ENCODE measurements around the gene ELF4.
A peak's percentile ranks its signal among the peaks of the same experiment; 100 is the strongest.

The ELF4 gene

GRCh38 chrX:130057209-130057608, 53.1 kb downstream of the ELF4 start:
- DNase-seq (ENCODE audit: low read depth) = no peak
- no peak overlapping the region for H3K4me3 ChIP-seq (replicated peaks; ENCODE audit: low read depth, low read length)
- no peak for TF ChIP-seq CTCF (IDR thresholded peaks at IDR 0.05; ENCODE audit: low read length, missing control alignments)

- TF ChIP-seq CTCF (IDR thresholded peaks at IDR 0.05; ENCODE audit: low read length, missing control alignments) = no peak
- no peak overlapping the region for H3K4me3 ChIP-seq (replicated peaks; ENCODE audit: low read depth, low read length)
- DNase-seq (ENCODE audit: low read depth) = no peak
These were observed 54.4 kb downstream of the ELF4 start for GRCh38 chrX:130055899-130056298.

- no peak overlapping the region for H3K4me3 ChIP-seq (replicated peaks; ENCODE audit: low read depth, low read length)
- TF ChIP-seq CTCF (IDR thresholded peaks at IDR 0.05; ENCODE audit: low read length, missing control alignments) = no peak
- DNase-seq (ENCODE audit: low read depth) = peak; percentile 38
These were observed 55.2 kb downstream of the ELF4 start for GRCh38 chrX:130055103-130055502.

GRCh38 chrX:130053236-130053635, 57.1 kb downstream of the ELF4 start:
- DNase-seq (ENCODE audit: low read depth) = no peak
- no peak for TF ChIP-seq CTCF (IDR thresholded peaks at IDR 0.05; ENCODE audit: low read length, missing control alignments)
- H3K4me3 ChIP-seq (replicated peaks; ENCODE audit: low read depth, low read length) = no peak overlapping the region

GRCh38 chrX:130051176-130051845, 59.0 kb downstream of the ELF4 start:
- no peak for TF ChIP-seq CTCF (IDR thresholded peaks at IDR 0.05; ENCODE audit: low read length, missing control alignments)
- H3K4me3 ChIP-seq (replicated peaks; ENCODE audit: low read depth, low read length) = no peak overlapping the region
- DNase-seq (ENCODE audit: low read depth) = no peak

GRCh38 chrX:130049821-130050220, 60.5 kb downstream of the ELF4 start:
- H3K4me3 ChIP-seq (replicated peaks; ENCODE audit: low read depth, low read length) = no peak overlapping the region
- TF ChIP-seq CTCF (IDR thresholded peaks at IDR 0.05; ENCODE audit: low read length, missing control alignments) = no peak
- peak; percentile 12 for DNase-seq (ENCODE audit: low read depth)

GRCh38 chrX:130048686-130049222, 61.5 kb downstream of the ELF4 start:
- DNase-seq (ENCODE audit: low read depth) = no peak
- no peak for TF ChIP-seq CTCF (IDR thresholded peaks at IDR 0.05; ENCODE audit: low read length, missing control alignments)
- H3K4me3 ChIP-seq (replicated peaks; ENCODE audit: low read depth, low read length) = no peak overlapping the region

All from fibroblast of pulmonary artery (primary cell).